Measurements from ENCODE around the gene BICRA.
A peak's percentile ranks its signal among the peaks of the same experiment; 100 is the strongest.

The BICRA gene

GRCh38 chr19:47749326-47749725 is 140.4 kb downstream of the BICRA start:
- Mint-ChIP-seq H3K27me3 (no peaks in the 10 kb centered on the region), H3K36me3 (peaks cover 43 to 60% of the 10 kb centered on the region in 2 donors), H3K4me1 (peaks cover 14 to 38% of the 10 kb centered on the region in 2 donors), H3K27ac (peak overlapping the region; percentile 93), H3K4me3 (peak overlapping the region; percentile 60 to 67), H3K9me3 (no peaks in the 10 kb centered on the region)
- DNase-seq, result peak; percentile 48
- peak; percentile 84 to 86 for ATAC-seq (replicated peaks)

DNA sequence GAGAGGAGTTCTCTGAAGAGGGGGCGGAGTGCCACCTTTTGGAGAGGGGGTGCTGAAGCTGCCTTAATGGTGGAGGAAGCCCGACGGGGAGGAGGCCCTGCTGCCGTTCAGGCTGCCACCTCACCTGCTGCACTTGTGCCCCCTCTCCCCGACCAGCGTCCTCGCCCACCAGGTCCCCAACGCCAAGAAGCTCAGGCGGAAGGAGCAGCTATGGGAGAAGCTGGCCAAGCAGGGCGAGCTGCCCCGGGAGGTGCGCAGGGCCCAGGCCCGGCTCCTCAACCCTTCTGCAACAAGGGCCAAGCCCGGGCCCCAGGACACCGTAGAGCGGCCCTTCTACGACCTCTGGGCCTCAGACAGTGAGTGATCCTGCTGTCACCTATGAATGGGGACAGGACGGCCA is 141.8 kb downstream of the BICRA start:
- ATAC-seq (replicated peaks) (no peak), DNase-seq (no peak)
- peaks cover 11 to 38% of the 10 kb centered on the region in 2 donors for H3K4me1 Mint-ChIP-seq
- no peaks in the 10 kb centered on the region for H3K27me3 Mint-ChIP-seq
- H3K36me3 Mint-ChIP-seq, result peaks cover 46 to 60% of the 10 kb centered on the region in 2 donors
- no peak overlapping the region for H3K4me3 Mint-ChIP-seq
- H3K9me3 Mint-ChIP-seq, result no peaks in the 10 kb centered on the region
- no peak overlapping the region for H3K27ac Mint-ChIP-seq

DNA sequence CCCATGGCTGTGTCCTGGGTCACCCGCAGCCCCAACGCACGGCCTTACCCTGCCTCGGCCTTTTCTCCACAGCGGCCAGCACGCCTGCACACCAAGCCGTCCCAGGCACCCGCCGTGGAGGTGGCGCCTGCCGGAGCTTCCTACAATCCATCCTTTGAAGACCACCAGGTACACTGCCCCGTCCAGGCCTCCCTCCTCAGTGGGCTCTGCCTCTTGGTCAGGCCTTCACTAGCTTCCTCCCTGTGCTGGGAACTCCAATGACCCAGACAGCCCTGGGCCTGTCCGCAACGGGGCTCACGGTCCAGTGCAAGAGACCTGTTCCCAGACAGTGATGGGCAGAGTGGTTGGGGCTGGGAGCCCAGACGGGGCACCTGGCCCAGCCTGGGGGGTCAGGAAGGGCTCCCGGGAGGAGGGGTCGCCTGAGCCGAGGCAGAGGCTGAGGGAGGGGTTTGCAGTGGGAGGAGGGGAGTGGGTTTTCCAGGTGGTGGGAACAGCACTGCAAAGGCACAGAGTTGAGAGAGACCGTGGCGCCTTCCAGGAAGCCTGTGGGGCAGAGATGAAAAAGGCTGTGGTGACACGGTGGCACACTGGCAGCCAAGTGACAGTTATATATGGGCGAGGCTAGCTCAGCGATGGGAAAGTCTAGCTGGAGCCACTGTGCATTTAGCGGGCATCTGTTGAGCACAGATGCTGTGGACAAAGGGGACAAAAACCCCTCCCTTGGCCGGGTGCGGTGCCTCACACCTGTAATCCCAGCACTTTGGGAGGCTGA is 143.7 kb downstream of the BICRA start:
- Mint-ChIP-seq H3K27ac (peak overlapping the region; percentile 31), H3K4me1 (peaks cover 15 to 31% of the 10 kb centered on the region in 2 donors), H3K4me3 (no peak overlapping the region), H3K9me3 (no peaks in the 10 kb centered on the region), H3K36me3 (peaks cover 63 to 73% of the 10 kb centered on the region in 2 donors), H3K27me3 (no peaks in the 10 kb centered on the region)
- ATAC-seq (replicated peaks) (no peak), DNase-seq (no peak)

Measured in stimulated activated naive B cell treated with anti-CD40 and anti-IgM and Interleukin-4, amounts not matched to agents 10 μg/mL and 1 μg/mL and 100 μg/mL, for 72 hours (primary cell).